NCI-H128 (cell line): ENCODE measurements around the gene RNF111.
"Not testable (repeated sequence)": the region's sequence is repeated elsewhere in the genome, so short reads cannot be mapped to it uniquely, and the experiment has no call there.

Source experiments
- DNase-seq: peaks from one replicate; lab custom pipeline; 2025; ENCODE audit not compliant: unreplicated experiment; lab: John Stamatoyannopoulos, UW

The RNF111 gene

DNA sequence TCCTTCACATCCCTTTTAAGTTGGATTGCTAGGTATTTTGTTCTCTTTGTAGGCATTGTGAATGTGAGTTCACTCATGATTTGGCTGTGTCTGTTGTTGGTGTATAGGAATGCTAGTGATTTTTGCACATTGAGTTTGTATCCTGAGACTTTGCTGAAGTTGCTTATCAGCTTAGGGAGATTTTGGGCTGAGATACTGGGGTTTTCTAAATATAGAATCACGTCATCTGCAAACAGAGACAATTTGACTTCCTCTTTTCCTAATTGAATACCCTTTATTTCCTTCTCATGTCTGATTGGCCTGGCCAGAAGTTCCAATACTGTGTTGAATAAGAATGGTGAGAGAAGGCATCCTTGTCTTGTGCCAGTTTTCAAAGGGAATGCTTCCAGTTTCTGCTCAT lies 139.8 kb downstream of the RNF111 start:
- not testable (repeated sequence) for DNase-seq

DNA sequence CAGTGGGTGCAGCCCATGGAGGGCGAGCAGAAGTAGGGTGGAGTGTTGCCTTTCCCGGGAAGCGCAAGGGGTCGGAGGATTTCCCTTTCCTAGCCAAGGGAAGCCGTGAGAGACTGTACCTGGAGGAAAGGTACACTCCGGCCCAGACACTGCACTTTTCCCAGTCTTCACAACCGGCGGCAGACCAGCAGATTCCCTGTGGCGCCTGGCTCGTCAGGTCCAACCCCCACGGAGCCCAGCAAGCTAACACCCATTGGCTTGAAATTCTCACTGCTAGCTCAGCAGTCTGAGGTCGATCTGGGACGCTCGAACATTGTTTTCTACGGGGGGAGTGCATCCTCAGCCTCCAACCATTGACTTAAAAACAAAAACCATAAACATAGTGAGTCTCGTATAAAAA lies 144.0 kb downstream of the RNF111 start:
- no peak for DNase-seq

DNA sequence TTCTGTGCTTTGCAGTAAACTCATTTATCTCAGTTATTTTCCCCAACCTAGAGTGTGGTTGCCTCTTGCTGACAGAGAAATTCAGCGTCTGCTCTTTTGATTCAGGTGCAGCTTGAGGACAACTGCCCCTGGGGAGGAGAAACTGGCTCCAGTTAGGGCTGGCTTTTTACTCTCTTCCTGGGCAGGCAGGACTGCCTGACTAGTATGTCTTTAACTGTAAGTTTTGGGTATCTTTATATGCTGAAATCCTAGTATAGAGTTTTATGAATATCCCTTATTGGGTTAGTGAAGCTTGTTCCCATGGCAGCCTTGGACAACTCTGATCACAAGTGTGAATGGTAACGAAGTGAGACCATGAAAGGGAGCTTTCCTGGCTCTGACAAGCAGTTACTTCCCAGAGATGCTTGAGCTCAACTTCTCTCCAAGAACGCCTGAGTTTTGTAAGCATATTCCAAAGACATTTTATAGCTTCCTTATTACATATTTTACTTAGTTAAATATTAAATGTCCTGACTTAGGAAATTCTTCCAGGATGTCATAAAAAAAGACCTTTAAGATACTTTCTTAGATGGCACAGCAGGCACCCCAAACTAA lies 144.6 kb downstream of the RNF111 start:
- DNase-seq, result no peak

DNA sequence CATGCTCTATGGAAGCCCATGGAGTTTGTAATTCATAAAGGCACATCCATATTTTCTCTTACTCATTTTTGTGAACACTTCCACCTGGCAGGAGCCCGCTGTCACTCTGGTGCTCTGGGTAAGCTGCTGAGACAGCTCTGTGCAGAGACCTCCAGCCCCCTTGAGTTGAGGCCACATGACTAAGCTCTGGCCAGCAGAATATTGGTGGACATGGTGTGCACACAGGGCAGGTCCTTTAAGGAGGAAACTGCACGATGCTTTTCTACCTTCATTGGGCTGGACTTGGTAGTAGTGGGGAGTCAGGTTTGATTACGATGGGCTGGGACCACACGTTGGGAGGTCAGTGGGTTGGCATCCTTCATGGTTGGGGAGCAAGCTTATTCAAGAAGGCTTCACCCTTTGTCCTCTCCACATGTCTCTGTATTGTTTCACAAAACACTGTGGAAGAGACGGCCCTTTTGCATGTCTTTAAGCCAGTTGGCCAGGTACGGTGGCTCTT lies 146.5 kb downstream of the RNF111 start:
- no peak for DNase-seq

DNA sequence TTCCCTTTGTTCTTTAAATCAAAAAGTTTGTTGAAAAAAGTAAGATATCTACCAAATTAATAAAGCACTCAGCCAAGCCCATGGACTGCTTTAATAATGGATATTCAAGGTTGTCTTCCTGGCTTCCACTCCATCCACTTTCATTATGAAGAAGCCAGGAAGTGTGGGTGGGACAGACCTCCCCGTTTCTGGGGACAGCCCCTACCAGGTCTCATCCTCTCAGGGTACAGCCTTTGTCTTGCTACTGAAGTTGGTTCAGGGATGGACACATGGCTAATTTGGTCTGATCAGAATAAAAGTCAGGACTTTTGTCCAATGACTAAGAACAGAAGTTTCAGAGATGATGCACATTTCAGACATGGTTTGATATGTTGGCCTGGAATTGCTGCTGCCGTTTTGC lies 150.1 kb downstream of the RNF111 start:
- no peak for DNase-seq

DNA sequence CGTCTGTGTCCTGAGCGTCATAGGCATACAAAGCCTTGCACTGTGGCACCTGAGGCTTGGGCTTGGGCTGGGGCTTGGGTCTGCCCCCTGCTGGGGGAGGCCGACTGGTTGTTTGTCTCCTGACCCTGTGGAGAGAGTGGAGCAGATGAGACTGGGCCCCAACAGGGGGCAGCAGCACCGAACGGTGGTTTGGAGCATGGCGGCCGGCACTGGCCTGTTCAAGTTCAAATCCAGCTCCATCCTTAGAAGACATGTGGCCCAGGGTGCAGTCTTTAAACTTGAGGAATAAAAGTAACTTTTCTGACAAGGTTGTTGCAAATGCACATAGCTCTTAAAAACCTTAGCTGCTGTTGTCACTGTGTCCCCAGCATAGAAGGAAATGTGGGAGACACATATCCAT lies 150.8 kb downstream of the RNF111 start:
- no peak for DNase-seq

DNA sequence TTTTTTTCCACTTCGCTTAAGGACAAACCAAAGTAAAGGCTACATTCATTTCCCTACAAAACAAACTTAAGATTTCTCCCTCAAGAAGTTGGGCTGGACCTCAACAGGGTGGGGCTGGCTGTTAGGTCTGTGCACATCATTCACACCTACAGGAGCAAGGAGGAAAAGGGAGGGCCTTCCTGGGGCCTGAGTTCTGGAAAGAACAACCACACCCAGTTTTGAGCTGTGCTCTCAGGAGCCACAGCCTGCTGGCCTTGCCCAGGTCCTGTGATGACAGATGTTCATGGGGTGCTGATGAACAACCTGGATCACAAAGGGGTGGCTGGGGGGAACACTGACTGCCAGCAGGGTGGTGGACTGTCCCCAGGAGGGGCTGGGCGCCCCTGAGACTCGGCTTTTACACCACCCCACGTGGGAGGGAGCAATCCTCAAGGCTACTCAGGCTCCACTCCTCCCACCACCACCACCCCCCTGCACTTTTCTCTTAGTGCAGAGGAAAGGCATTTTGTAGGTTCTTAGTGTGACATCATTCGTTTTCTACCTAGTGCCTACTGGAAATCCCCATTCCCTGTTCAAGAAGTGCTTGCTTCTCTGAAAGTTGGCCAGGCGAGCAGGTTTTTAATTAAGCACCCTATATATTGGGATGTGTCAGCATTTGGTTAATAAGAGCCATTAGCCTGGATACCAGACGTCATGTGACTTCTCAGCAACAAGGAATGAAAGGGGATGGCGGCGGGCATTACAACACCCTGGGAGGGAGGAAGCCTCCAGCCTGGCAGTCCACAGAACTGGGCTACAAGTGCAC lies 153.2 kb downstream of the RNF111 start:
- no peak for DNase-seq

DNA sequence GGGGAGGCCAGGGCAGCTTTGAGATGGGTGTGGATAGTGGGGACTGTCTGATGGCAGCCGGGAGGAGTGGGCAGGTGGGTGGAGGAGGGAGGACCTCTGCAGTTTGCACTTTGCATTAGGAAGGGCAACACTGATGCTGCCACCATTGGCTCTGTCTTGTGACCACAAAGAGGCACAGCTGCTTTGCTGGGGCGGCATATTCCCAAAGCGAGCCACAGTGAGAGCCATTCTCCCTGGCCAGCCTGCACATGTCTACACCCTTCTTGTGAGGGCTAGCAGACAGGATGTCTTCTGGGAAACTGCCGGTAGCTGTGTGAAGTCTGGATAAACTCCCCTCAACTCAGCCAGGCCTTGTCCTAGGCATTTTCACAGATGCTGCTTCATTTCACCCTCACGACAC lies 155.8 kb downstream of the RNF111 start:
- no peak for DNase-seq

DNA sequence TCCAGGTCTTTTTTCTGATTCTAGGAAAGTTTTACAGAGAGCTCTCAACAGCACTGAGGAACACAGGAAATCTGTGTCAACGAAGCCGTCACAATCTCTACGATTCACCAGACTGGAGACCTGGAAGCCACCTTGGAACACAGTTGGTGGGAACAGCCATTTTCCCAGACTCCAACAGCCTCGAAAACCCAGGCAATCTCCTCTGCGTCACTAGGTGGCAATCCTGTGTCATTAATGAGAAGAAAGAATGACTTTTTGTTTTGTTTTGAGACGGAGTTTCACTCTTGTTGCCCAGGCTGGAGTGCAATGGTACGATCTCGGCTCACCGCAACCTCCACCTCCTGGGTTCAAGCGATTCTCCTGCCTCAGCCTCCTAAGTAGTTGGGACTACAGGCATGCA lies 157.1 kb downstream of the RNF111 start:
- not testable (repeated sequence) for DNase-seq
